Nephron (organoid): ENCODE measurements around the gene TUBB3.

Experiments used
- H3K27ac Mint-ChIP-seq, 3 experiments: 2 replicates each; pipeline ENCODE4 v1.8.0; 2020; ENCODE audit warnings: mixed read lengths in 3 of 3, mild to moderate bottlenecking in 2 of 3, moderate library complexity in 1 of 3
- H3K27me3 Mint-ChIP-seq: 2 replicates; pipeline ENCODE4 v1.8.0; 2021; ENCODE audit warnings: low read depth, mild to moderate bottlenecking, moderate library complexity, mixed read lengths
- H3K36me3 Mint-ChIP-seq: 2 replicates; pipeline ENCODE4 v1.8.0; 2020; ENCODE audit warnings: low read depth, mixed read lengths
- H3K4me1 Mint-ChIP-seq: 2 replicates; pipeline ENCODE4 v1.8.0; 2020; ENCODE audit warnings: mixed read lengths
- H3K4me3 Mint-ChIP-seq, 3 experiments: 2 replicates each; pipeline ENCODE4 v1.8.0; 2020; ENCODE audit warnings: mild to moderate bottlenecking in 3 of 3, mixed read lengths in 3 of 3, moderate library complexity in 2 of 3
- H3K9me3 Mint-ChIP-seq: 2 replicates; pipeline ENCODE4 v1.8.0; 2020; ENCODE audit warnings: mixed read lengths
- CTCF ChIP-seq, 3 experiments: fragments of 200-600 bp; sonication (generic); IDR thresholded peaks; one replicate each; pipeline ENCODE4 v1.5.0; 2021; ENCODE audit warnings: antibody characterized with exemption in 3 of 3; ENCODE audit not compliant: unreplicated experiment in 3 of 3

The TUBB3 gene

GRCh38 chr16:89909777-89910716 is 13.1 kb upstream of the TUBB3 start:
- H3K27me3 Mint-ChIP-seq, result no peaks in the 10 kb centered on the region
- peak; percentile 68 to 73 (median 69) for TF ChIP-seq CTCF (IDR thresholded peaks at IDR 0.05; ENCODE audit: unreplicated experiment in 3 of 3)
- H3K4me1 Mint-ChIP-seq, result no peaks in the 10 kb centered on the region
- H3K36me3 Mint-ChIP-seq, result peaks cover 46% of the 10 kb centered on the region
- no peak overlapping the region for H3K27ac Mint-ChIP-seq
- H3K9me3 Mint-ChIP-seq, result no peaks in the 10 kb centered on the region
- no peak overlapping the region for H3K4me3 Mint-ChIP-seq

GRCh38 chr16:89910717-89911354 is 12.3 kb upstream of the TUBB3 start:
- H3K4me1 Mint-ChIP-seq, result no peaks in the 10 kb centered on the region
- H3K27ac Mint-ChIP-seq, result no peak overlapping the region
- no peaks in the 10 kb centered on the region for H3K27me3 Mint-ChIP-seq
- no peaks in the 10 kb centered on the region for H3K9me3 Mint-ChIP-seq
- no peak overlapping the region for H3K4me3 Mint-ChIP-seq
- H3K36me3 Mint-ChIP-seq, result peaks cover 38% of the 10 kb centered on the region
- TF ChIP-seq CTCF (IDR thresholded peaks at IDR 0.05; ENCODE audit: unreplicated experiment in 3 of 3), result no peak

GRCh38 chr16:89911375-89911774 is 11.8 kb upstream of the TUBB3 start:
- no peak overlapping the region for H3K27ac Mint-ChIP-seq
- H3K27me3 Mint-ChIP-seq, result peaks cover 5% of the 10 kb centered on the region
- H3K4me1 Mint-ChIP-seq, result no peaks in the 10 kb centered on the region
- peaks cover 33% of the 10 kb centered on the region for H3K36me3 Mint-ChIP-seq
- no peak overlapping the region for H3K4me3 Mint-ChIP-seq
- H3K9me3 Mint-ChIP-seq, result no peaks in the 10 kb centered on the region
- no peak for TF ChIP-seq CTCF (IDR thresholded peaks at IDR 0.05; ENCODE audit: unreplicated experiment in 3 of 3)

GRCh38 chr16:89912143-89912542 is 11.0 kb upstream of the TUBB3 start:
- TF ChIP-seq CTCF (IDR thresholded peaks at IDR 0.05; ENCODE audit: unreplicated experiment in 3 of 3), result no peak
- Mint-ChIP-seq H3K27me3 (peaks cover 5% of the 10 kb centered on the region), H3K4me3 (no peak overlapping the region), H3K36me3 (peaks cover 25% of the 10 kb centered on the region), H3K9me3 (no peaks in the 10 kb centered on the region), H3K27ac (no peak overlapping the region), H3K4me1 (no peaks in the 10 kb centered on the region)

- TF ChIP-seq CTCF (IDR thresholded peaks at IDR 0.05; ENCODE audit: unreplicated experiment in 3 of 3), result no peak
- Mint-ChIP-seq H3K27ac (no peak overlapping the region), H3K9me3 (no peaks in the 10 kb centered on the region), H3K36me3 (peaks cover 24% of the 10 kb centered on the region), H3K4me3 (no peak overlapping the region), H3K4me1 (peaks cover 3% of the 10 kb centered on the region), H3K27me3 (peaks cover 5% of the 10 kb centered on the region)
These were observed 10.5 kb upstream of the TUBB3 start for GRCh38 chr16:89912627-89913026.
